GM10266 (cell line): ENCODE data around the gene DPY19L3.
"Not testable (repeated sequence)": the region's sequence is repeated elsewhere in the genome, so short reads cannot be mapped to it uniquely, and the experiment has no call there.

Experiments
- DNase-seq: peaks from one replicate; pipeline ENCODE4 v3.0.0; 2012; ENCODE audit errors: extremely low spot score
- CTCF ChIP-seq: IDR thresholded peaks from 2 replicates; pipeline ENCODE4 v1.5.1; 2012; ENCODE audit warnings: mild to moderate bottlenecking, low read depth; ENCODE audit not compliant: control insufficient read depth, insufficient read depth; ENCODE audit errors: missing control alignments

The DPY19L3 gene

GRCh38 chr19:32415669-32416068 lies 10.1 kb downstream of the DPY19L3 start:
- no peak for TF ChIP-seq CTCF
- DNase-seq: no peak

GRCh38 chr19:32416749-32417456 lies 11.3 kb downstream of the DPY19L3 start:
- TF ChIP-seq CTCF: no peak
- DNase-seq: no peak

GRCh38 chr19:32418155-32418554 lies 12.6 kb downstream of the DPY19L3 start:
- TF ChIP-seq CTCF: no peak
- no peak for DNase-seq

GRCh38 chr19:32421589-32422361 lies 16.2 kb downstream of the DPY19L3 start:
- TF ChIP-seq CTCF: no peak
- DNase-seq: no peak

- no peak for TF ChIP-seq CTCF
- DNase-seq: no peak
Measured at GRCh38 chr19:32422435-32422834, 16.9 kb downstream of the DPY19L3 start.

GRCh38 chr19:32423944-32424343 lies 18.4 kb downstream of the DPY19L3 start:
- DNase-seq: not testable (repeated sequence)

GRCh38 chr19:32427536-32427935 lies 22.0 kb downstream of the DPY19L3 start:
- no peak for DNase-seq

More at GRCh38 chr19:32427536-32427935, 22.0 kb downstream of the DPY19L3 start:
- no peak for TF ChIP-seq CTCF
